Astrocyte (in vitro differentiated cells and primary cell): ENCODE data around the gene USP19. TPM values are rescaled to one million over a fixed set of nuclear protein-coding genes. Genes with fewer than 3 reads are reported as not detected.

Experiments
- DNase-seq: peaks from one replicate; pipeline ENCODE4 v3.0.0-alpha.2; 2010; ENCODE audit warnings: low read depth
- FAIRE-seq: peaks from 2 replicates; lab custom pipeline; 2011; peaks lifted over from hg19 to GRCh38; lab: Jason Lieb, UNC
- H2AFZ ChIP-seq: 2 replicates; pipeline ENCODE4 v1.6.0; 2012; ENCODE audit warnings: low read depth, low read length, inconsistent platforms
- H3K27ac ChIP-seq: 2 replicates; pipeline ENCODE4 v1.5.1; 2011; ENCODE audit warnings: low read depth, low read length, inconsistent platforms
- H3K27me3 ChIP-seq: 2 replicates; pipeline ENCODE4 v1.6.0; 2011; ENCODE audit warnings: low read length, inconsistent platforms; ENCODE audit not compliant: insufficient read depth
- H3K36me3 ChIP-seq: 2 replicates; pipeline ENCODE4 v1.5.1; 2011; ENCODE audit warnings: low read length, inconsistent platforms; ENCODE audit not compliant: insufficient read depth
- H3K4me1 ChIP-seq: 2 replicates; pipeline ENCODE4 v1.5.1; 2011; ENCODE audit warnings: low read length, inconsistent platforms; ENCODE audit not compliant: insufficient read depth
- H3K4me2 ChIP-seq: 2 replicates; pipeline ENCODE4 v1.6.0; 2012; ENCODE audit warnings: low read length, inconsistent platforms
- H3K4me3 ChIP-seq: 2 replicates; pipeline ENCODE4 v1.5.1; 2011; ENCODE audit warnings: low read depth, mild to moderate bottlenecking, low read length, inconsistent platforms; ENCODE audit not compliant: insufficient read depth
- H3K79me2 ChIP-seq: 2 replicates; pipeline ENCODE4 v1.6.0; 2012; ENCODE audit warnings: mild to moderate bottlenecking, low read length, inconsistent platforms; ENCODE audit not compliant: insufficient read depth
- H3K9ac ChIP-seq: 2 replicates; pipeline ENCODE4 v1.6.0; 2012; ENCODE audit warnings: mild to moderate bottlenecking, low read length, inconsistent platforms
- H3K9me3 ChIP-seq: 2 replicates; pipeline ENCODE4 v1.5.1; 2012; ENCODE audit warnings: low read depth, mild to moderate bottlenecking, low read length, inconsistent platforms; ENCODE audit not compliant: insufficient read depth
- H4K20me1 ChIP-seq: 2 replicates; pipeline ENCODE4 v1.6.0; 2012; ENCODE audit warnings: low read length, inconsistent platforms; ENCODE audit not compliant: insufficient read depth
- H3K27ac Mint-ChIP-seq: one replicate; pipeline ENCODE4 v1.8.0; 2021; ENCODE audit warnings: mild to moderate bottlenecking, mixed read lengths; ENCODE audit not compliant: unreplicated experiment
- H3K27me3 Mint-ChIP-seq: one replicate; pipeline ENCODE4 v1.8.0; 2021; ENCODE audit warnings: low read depth, mixed read lengths; ENCODE audit not compliant: unreplicated experiment
- H3K36me3 Mint-ChIP-seq: one replicate; pipeline ENCODE4 v1.8.0; 2021; ENCODE audit warnings: low read depth, mixed read lengths; ENCODE audit not compliant: unreplicated experiment
- H3K4me1 Mint-ChIP-seq: one replicate; pipeline ENCODE4 v1.8.0; 2021; ENCODE audit warnings: low read depth, mixed read lengths; ENCODE audit not compliant: unreplicated experiment
- H3K4me3 Mint-ChIP-seq: one replicate; pipeline ENCODE4 v1.8.0; 2021; ENCODE audit warnings: mild to moderate bottlenecking, moderate library complexity, mixed read lengths; ENCODE audit not compliant: unreplicated experiment
- H3K9me3 Mint-ChIP-seq: one replicate; pipeline ENCODE4 v1.8.0; 2021; ENCODE audit warnings: mild to moderate bottlenecking, mixed read lengths; ENCODE audit not compliant: unreplicated experiment
- CTCF ChIP-seq: IDR thresholded peaks from 2 replicates; pipeline ENCODE4 v1.5.1; 2011; ENCODE audit warnings: low read depth, mild to moderate bottlenecking, inconsistent platforms, low read length, moderate library complexity; ENCODE audit not compliant: insufficient read depth
- EZH2 ChIP-seq: IDR thresholded peaks from 2 replicates; pipeline ENCODE4 v1.6.1; 2012; ENCODE audit warnings: mild to moderate bottlenecking, low read length, inconsistent platforms; ENCODE audit not compliant: insufficient read depth
- total RNA-seq: library from RNA; stranded (reverse); gene quantifications from 2 replicates; pipeline ENCODE4 v1.2.1, GENCODE V29; 2021

Gene USP19
- total RNA-seq, 1 donor from 2014 or later = 28.7 TPM

DNA sequence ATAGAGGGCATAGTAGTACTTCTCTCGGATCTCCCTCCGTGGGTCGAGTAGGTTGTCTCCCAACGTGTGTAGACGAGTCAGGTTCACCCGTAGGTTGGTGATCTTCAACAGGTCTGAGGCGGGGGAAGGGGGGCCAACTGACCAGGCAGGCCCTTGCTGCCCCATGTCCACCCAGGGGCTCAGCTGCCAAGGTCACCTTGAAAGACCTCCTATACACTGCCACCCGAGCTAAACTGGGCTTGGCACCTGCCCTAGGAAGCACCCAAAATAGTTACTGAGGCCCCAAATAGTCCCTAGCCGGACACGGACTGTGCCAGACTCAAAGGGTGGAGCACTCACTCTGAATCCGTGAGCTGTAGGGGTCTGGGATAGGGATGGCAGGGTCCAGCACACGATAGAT lies 10.4 kb upstream of the USP19 start:
- no peak overlapping the region for H3K27ac ChIP-seq
- TF ChIP-seq CTCF (no peak), EZH2 (no peak)
- H3K9ac ChIP-seq = peak overlapping the region; percentile 97
- H3K4me3 ChIP-seq = no peak overlapping the region
- peaks cover 19% of the 10 kb centered on the region for H3K36me3 ChIP-seq
- H4K20me1 ChIP-seq = peaks cover 52% of the 10 kb centered on the region
- DNase-seq = no peak
- no peaks in the 10 kb centered on the region for H3K27me3 Mint-ChIP-seq
- peaks cover 10% of the 10 kb centered on the region for H3K4me1 Mint-ChIP-seq
- peak overlapping the region; percentile 90 for H3K4me3 Mint-ChIP-seq
- no peak overlapping the region for H2AFZ ChIP-seq
- H3K4me2 ChIP-seq = peak overlapping the region; percentile 99
- peaks cover 22% of the 10 kb centered on the region for H3K4me1 ChIP-seq
- no peaks in the 10 kb centered on the region for H3K9me3 Mint-ChIP-seq
- peaks cover 50% of the 10 kb centered on the region for H3K79me2 ChIP-seq
- no peaks in the 10 kb centered on the region for H3K27me3 ChIP-seq
- no peaks in the 10 kb centered on the region for H3K9me3 ChIP-seq
- FAIRE-seq = no peak
- H3K36me3 Mint-ChIP-seq = peaks cover 18% of the 10 kb centered on the region
- H3K27ac Mint-ChIP-seq = peak overlapping the region; percentile 41

GRCh38 chr3:49124991-49125670 lies 4.5 kb upstream of the USP19 start:
- Histone ChIP-seq H3K4me1 (peaks cover 2% of the 10 kb centered on the region), H3K36me3 (peaks cover 39% of the 10 kb centered on the region), H3K9me3 (no peaks in the 10 kb centered on the region), H3K27me3 (no peaks in the 10 kb centered on the region), H3K27ac (no peak overlapping the region), H3K9ac (no peak overlapping the region), H3K79me2 (peaks cover 25% of the 10 kb centered on the region), H3K4me2 (no peak overlapping the region), H2AFZ (no peak overlapping the region), H3K4me3 (no peak overlapping the region), H4K20me1 (peaks cover 68% of the 10 kb centered on the region)
- H3K9me3 Mint-ChIP-seq = no peaks in the 10 kb centered on the region
- DNase-seq = no peak
- no peak for FAIRE-seq
- no peak overlapping the region for H3K4me3 Mint-ChIP-seq
- H3K36me3 Mint-ChIP-seq = peaks cover 27% of the 10 kb centered on the region
- H3K27ac Mint-ChIP-seq = peak overlapping the region; percentile 53
- H3K27me3 Mint-ChIP-seq = no peaks in the 10 kb centered on the region
- peaks cover under 1% of the 10 kb centered on the region for H3K4me1 Mint-ChIP-seq
- TF ChIP-seq EZH2 = no peak

- peaks cover 11% of the 10 kb centered on the region for H3K4me1 ChIP-seq
- no peak overlapping the region for H3K4me3 ChIP-seq
- H4K20me1 ChIP-seq = peaks cover 58% of the 10 kb centered on the region
- H3K27ac Mint-ChIP-seq = no peak overlapping the region
- TF ChIP-seq CTCF = no peak
- no peak for TF ChIP-seq EZH2
- no peak overlapping the region for H3K27ac ChIP-seq
- H3K27me3 ChIP-seq = no peaks in the 10 kb centered on the region
- no peak overlapping the region for H2AFZ ChIP-seq
- H3K27me3 Mint-ChIP-seq = no peaks in the 10 kb centered on the region
- H3K9me3 Mint-ChIP-seq = no peaks in the 10 kb centered on the region
- H3K4me1 Mint-ChIP-seq = peaks cover 6% of the 10 kb centered on the region
- H3K79me2 ChIP-seq = peaks cover 25% of the 10 kb centered on the region
- H3K4me3 Mint-ChIP-seq = no peak overlapping the region
- peaks cover 25% of the 10 kb centered on the region for H3K36me3 Mint-ChIP-seq
- FAIRE-seq (no peak), DNase-seq (no peak)
- H3K9ac ChIP-seq = no peak overlapping the region
- H3K9me3 ChIP-seq = no peaks in the 10 kb centered on the region
- H3K36me3 ChIP-seq = peaks cover 39% of the 10 kb centered on the region
- H3K4me2 ChIP-seq = no peak overlapping the region
Observed at GRCh38 chr3:49124203-49124602, 3.6 kb upstream of the USP19 start.
